Ishikawa (cell line): ENCODE measurements around the gene DLST.

Experiments
- CEBPB ChIP-seq: IDR thresholded peaks from 2 replicates; pipeline ENCODE4 v1.6.1; 2012
- CREB1 ChIP-seq: IDR thresholded peaks from 2 replicates; pipeline ENCODE4 v1.6.1; 2012; ENCODE audit warnings: low read depth
- EGR1 ChIP-seq: IDR thresholded peaks from 2 replicates; pipeline ENCODE4 v1.6.1; 2012
- EP300 ChIP-seq: IDR thresholded peaks from 2 replicates; pipeline ENCODE4 v1.6.1; 2012; ENCODE audit warnings: borderline replicate concordance
- FOXM1 ChIP-seq: IDR thresholded peaks from 2 replicates; pipeline ENCODE4 v1.6.1; 2012; ENCODE audit warnings: low read depth, borderline replicate concordance
- NFIC ChIP-seq: IDR thresholded peaks from 2 replicates; pipeline ENCODE4 v1.6.1; 2012
- RAD21 ChIP-seq: IDR thresholded peaks from 2 replicates; pipeline ENCODE4 v1.6.1; 2012; ENCODE audit warnings: low read depth
- REST ChIP-seq: IDR thresholded peaks from 2 replicates; pipeline ENCODE4 v1.6.1; 2012; ENCODE audit warnings: low read depth, mild to moderate bottlenecking
- TAF1 ChIP-seq: IDR thresholded peaks from 2 replicates; pipeline ENCODE4 v1.6.1; 2012; ENCODE audit warnings: low read depth, mild to moderate bottlenecking
- TCF12 ChIP-seq: IDR thresholded peaks from 2 replicates; pipeline ENCODE4 v1.6.1; 2012; ENCODE audit warnings: low read depth
- TEAD4 ChIP-seq: IDR thresholded peaks from 2 replicates; pipeline ENCODE4 v1.6.1; 2012
- YY1 ChIP-seq: IDR thresholded peaks from 2 replicates; pipeline ENCODE4 v1.6.1; 2012; ENCODE audit warnings: low read depth
- ZBTB7A ChIP-seq: IDR thresholded peaks from 2 replicates; pipeline ENCODE4 v1.6.1; 2012; ENCODE audit warnings: low read depth
- TF ChIP-seq, protein P1 (sequence below): IDR thresholded peaks from 2 replicates; pipeline ENCODE4 v1.6.1; 2012
- TF ChIP-seq, protein P2 (sequence below): IDR thresholded peaks from 2 replicates; pipeline ENCODE4 v1.6.1; 2012

The DLST gene

GRCh38 chr14:74941676-74942097 is 60.0 kb downstream of the DLST start:
- TF ChIP-seq, protein P1, sequence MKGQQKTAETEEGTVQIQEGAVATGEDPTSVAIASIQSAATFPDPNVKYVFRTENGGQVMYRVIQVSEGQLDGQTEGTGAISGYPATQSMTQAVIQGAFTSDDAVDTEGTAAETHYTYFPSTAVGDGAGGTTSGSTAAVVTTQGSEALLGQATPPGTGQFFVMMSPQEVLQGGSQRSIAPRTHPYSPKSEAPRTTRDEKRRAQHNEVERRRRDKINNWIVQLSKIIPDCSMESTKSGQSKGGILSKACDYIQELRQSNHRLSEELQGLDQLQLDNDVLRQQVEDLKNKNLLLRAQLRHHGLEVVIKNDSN: no peak
- TF ChIP-seq TEAD4: no peak

DNA sequence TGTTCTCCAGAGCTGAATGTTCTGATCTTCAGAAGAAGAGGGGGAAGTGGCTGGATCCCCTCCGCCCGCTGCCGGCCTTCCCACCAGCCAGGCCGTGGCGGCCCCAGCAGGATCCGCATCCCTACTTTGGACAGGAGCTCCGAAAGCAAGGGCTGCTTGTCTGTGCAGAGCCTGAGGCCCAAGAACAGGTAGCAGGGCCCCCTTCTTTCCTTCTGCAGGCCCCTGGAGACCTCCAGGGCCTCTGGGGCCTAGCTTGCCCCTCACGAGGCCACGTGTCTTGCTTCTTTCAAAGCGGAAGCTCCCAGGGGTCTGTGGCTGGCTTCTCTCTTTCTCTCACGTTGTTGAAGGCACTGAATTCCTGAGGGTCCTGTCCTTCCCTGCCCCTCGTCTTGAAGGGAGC is 60.5 kb downstream of the DLST start:
- no peak for TF ChIP-seq FOXM1
- TF ChIP-seq TEAD4: no peak
- TF ChIP-seq CEBPB: no peak
- TF ChIP-seq, protein P1: no peak
- no peak for TF ChIP-seq NFIC
- TF ChIP-seq REST: no peak
- TF ChIP-seq RAD21: no peak
- no peak for TF ChIP-seq CREB1
- no peak for TF ChIP-seq TCF12
- no peak for TF ChIP-seq EGR1
- no peak for TF ChIP-seq YY1
- TF ChIP-seq TAF1: no peak
- TF ChIP-seq, protein P2, sequence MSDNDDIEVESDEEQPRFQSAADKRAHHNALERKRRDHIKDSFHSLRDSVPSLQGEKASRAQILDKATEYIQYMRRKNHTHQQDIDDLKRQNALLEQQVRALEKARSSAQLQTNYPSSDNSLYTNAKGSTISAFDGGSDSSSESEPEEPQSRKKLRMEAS: no peak
- no peak for TF ChIP-seq EP300
- no peak for TF ChIP-seq ZBTB7A

- TF ChIP-seq YY1: no peak
- TF ChIP-seq NFIC: no peak
- no peak for TF ChIP-seq TCF12
- TF ChIP-seq, protein P2: no peak
- TF ChIP-seq RAD21: no peak
Measured at GRCh38 chr14:74942608-74943007, 60.9 kb downstream of the DLST start.

GRCh38 chr14:74945261-74945851 is 63.6 kb downstream of the DLST start:
- TF ChIP-seq CEBPB (no peak), RAD21 (peak; percentile 48), EP300 (no peak)

DNA sequence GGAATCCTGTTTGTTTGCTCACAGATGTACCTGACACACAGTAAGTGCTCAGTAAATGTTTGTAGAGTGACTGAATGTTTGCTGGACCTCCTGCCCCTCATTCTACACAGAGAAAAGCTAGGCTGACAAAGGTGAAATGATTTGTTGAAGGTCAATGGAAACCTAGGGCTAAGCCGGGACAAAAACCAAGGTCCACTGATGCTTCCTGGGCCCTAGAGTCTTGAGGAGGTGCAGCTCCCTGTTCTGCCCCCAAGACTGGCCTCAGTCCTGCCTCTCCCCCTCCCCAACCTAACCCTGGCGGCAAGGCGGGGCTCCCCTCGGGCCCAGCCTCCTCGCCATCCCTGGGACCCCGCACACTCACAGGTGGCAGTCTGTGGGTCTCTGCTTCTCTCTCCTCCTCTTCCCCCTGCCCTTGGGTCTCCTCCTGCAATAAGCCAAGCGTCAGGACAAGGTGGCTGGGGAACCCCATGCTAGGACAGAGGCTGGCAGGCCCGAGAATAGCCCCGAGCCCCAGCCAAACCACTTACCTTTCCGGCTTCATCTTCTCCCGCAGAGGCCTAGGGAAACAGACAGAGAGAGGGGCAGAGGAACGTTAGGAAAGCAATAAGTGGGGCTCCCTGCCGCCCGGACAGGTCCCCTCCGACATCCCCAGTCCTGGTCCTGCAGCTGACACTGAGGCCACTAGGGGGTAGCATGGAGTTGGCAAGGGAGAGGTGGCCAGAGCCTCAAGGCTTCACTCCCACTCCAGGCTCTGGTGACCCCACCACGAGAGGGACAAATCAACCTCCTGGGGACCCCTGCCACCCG is 64.3 kb downstream of the DLST start:
- TF ChIP-seq RAD21 (peak; percentile 94), TEAD4 (no peak)

DNA sequence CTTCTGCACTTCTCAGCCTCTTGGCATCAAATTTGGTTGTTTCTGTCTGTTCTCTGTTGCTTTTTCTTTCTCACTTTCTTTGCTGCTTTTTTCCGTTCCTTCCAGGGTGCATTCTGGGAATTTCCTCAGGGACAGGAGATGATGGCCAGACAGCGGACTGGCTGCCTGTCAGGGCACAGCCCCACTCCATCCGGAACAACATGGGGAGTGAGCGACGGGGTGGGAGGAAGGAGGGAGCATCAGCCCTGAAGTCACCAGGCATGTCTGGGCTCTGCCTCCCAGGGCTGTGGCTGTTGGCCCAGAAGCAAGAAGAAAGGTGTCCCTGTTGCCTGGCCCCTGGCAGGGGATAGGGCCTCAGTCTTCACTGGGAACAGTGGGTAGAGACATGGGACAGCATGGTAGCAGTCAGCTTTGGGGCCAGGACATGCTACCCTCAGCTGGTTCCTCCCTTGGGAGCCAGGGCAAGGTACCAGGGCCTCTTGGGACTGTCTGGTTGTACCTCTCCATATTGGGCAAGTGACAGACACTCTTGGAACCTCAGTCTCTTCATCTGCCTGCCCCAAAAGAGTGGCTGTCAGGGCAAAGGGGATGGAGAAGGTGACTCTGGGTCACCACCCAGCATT is 65.1 kb downstream of the DLST start:
- TF ChIP-seq YY1 (no peak), RAD21 (no peak), TAF1 (no peak), ZBTB7A (no peak), FOXM1 (no peak), TEAD4 (no peak), CREB1 (no peak), NFIC (no peak), TCF12 (no peak)
- TF ChIP-seq, protein P1: no peak

DNA sequence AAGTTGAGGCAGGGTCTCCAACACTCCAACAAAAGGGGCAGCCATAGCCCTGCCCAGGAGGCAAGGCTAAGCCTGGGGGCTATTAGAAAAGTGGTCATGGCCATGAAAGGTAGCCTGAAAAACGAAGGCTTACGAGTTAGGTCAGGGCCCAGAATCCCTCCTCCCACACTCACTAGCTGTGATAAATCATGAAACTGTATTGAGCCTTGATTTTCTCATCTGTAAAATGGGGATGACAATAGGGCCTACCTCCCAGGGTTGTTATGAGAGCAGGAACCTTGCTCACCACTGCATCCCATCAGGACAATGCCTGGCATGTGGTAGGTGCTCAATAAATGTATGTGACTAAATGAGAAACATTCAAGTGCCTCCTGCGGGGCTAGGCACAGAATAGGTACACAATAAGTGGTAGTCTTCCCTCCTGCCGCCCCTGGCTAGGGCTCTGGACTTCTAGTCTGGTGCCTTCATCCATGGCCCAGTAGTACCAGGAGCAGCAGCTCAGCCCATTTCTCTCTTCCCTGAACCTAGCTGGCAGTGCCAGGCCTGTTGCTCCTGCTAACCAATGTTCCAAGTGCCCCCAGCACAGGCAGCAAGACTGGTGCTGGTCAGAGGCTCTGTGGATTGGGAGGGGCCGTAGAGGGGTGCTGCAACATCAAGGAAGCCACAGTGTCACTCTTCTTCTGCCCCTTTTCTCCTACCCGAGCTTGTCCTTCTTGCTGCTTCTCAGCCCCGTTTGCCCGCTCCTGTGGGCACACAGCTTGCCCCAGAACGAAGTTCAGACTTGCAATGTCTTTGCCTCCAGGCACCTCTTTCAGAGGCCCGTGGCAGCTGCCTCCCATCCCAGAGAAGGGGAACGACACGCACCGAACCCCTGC is 65.9 kb downstream of the DLST start:
- TF ChIP-seq EGR1 (no peak), CEBPB (no peak), EP300 (no peak)
